PC-3 (cell line): Measurements from ENCODE around the gene CCDC32. TPM values are rescaled to one million over a fixed set of nuclear protein-coding genes. Genes with fewer than 3 reads are reported as not detected.

Experiments
- ATAC-seq: fragments of 200-7000 bp; cut with Tn5 transposase; 2 replicates; pipeline ENCODE4 v1.9.1; 2020; ENCODE audit warnings: mild to moderate bottlenecking, moderate library complexity
- BruUV-seq: library from RNA; stranded (reverse); fragments of 400-500 nt; replicated peaks from 2 replicates; lab custom pipeline; 2021; lab: Mats Ljungman, UMichigan
- CTCF ChIA-PET: fragments of 300-600 bp; sonication (Branson Sonifier 250); formaldehyde crosslinking; loops from one replicate; lab custom pipeline; 2022; ENCODE audit warnings: antibody characterized with exemption; lab: Charles Lee
- POLR2A ChIA-PET: fragments of 300-600 bp; sonication (Branson Sonifier 250); formaldehyde crosslinking; loops from one replicate; lab custom pipeline; 2022; ENCODE audit warnings: antibody characterized with exemption; ENCODE audit not compliant: unreplicated experiment; lab: Charles Lee
- DNase-seq: peaks from one replicate; pipeline ENCODE4 v3.0.0-alpha.2; 2015
- H2AFZ ChIP-seq: fragments of 300-600 bp; sonication (generic); 2 replicates; pipeline ENCODE4 v1.6.0; 2016; ENCODE audit warnings: antibody characterized with exemption, low read length
- H3F3A ChIP-seq: fragments of 300-600 bp; sonication (generic); one replicate; pipeline ENCODE4 v1.6.0; 2017; ENCODE audit warnings: antibody characterized with exemption, low read length, control low read depth, mild to moderate bottlenecking; ENCODE audit not compliant: unreplicated experiment
- H3K27ac ChIP-seq: fragments of 300-600 bp; sonication (generic); 2 replicates; pipeline ENCODE4 v1.5.1; 2016; ENCODE audit warnings: mild to moderate bottlenecking, low read length
- H3K27me3 ChIP-seq: fragments of 300-600 bp; sonication (generic); 2 replicates; pipeline ENCODE4 v1.6.1; 2016; ENCODE audit warnings: low read length, mixed read lengths
- H3K36me3 ChIP-seq: fragments of 300-600 bp; sonication (generic); 2 replicates; pipeline ENCODE4 v1.6.1; 2016; ENCODE audit warnings: low read depth, mixed run types, low read length, mixed read lengths
- H3K4me1 ChIP-seq: fragments of 300-600 bp; sonication (generic); 2 replicates; pipeline ENCODE4 v1.5.1; 2016; ENCODE audit warnings: low read length; ENCODE audit not compliant: insufficient read depth
- H3K4me2 ChIP-seq: fragments of 300-600 bp; sonication (generic); 2 replicates; pipeline ENCODE4 v1.6.0; 2016; ENCODE audit warnings: low read length
- H3K4me3 ChIP-seq: fragments of 300-600 bp; sonication (generic); 2 replicates; pipeline ENCODE4 v1.5.1; 2016; ENCODE audit warnings: mild to moderate bottlenecking, low read length, mixed read lengths
- H3K79me2 ChIP-seq: fragments of 300-600 bp; sonication (generic); 2 replicates; pipeline ENCODE4 v1.6.1; 2017; ENCODE audit warnings: low read length, mixed read lengths
- H3K9ac ChIP-seq: fragments of 300-600 bp; sonication (generic); 2 replicates; pipeline ENCODE4 v1.6.0; 2016; ENCODE audit warnings: mild to moderate bottlenecking, low read length
- H3K9me2 ChIP-seq: fragments of 300-600 bp; sonication (generic); replicated peaks from 2 replicates; pipeline ENCODE4 v1.6.1; 2016; ENCODE audit warnings: mixed run types, low read length, mixed read lengths
- H3K9me3 ChIP-seq: fragments of 300-600 bp; sonication (generic); 2 replicates; pipeline ENCODE4 v1.6.1; 2016; ENCODE audit warnings: low read length, mixed read lengths
- H4K20me1 ChIP-seq: fragments of 300-600 bp; sonication (generic); 2 replicates; pipeline ENCODE4 v1.6.1; 2016; ENCODE audit warnings: low read length, mixed read lengths
- EZH2 ChIP-seq: fragments of 300-600 bp; sonication (generic); IDR thresholded peaks from one replicate; pipeline ENCODE4 v1.6.1; 2017; ENCODE audit warnings: antibody characterized with exemption, mild to moderate bottlenecking, low read length; ENCODE audit not compliant: unreplicated experiment
- EZH2phosphoT487 ChIP-seq: fragments of 300-600 bp; sonication (generic); IDR thresholded peaks from 2 replicates; pipeline ENCODE4 v1.6.1; 2018; ENCODE audit warnings: mild to moderate bottlenecking, antibody characterized with exemption, low read length, borderline replicate concordance
- intact Hi-C: fragments of 100-400 bp; cut with micrococcal nuclease; formaldehyde crosslinking; loops from 2 replicates; pipeline ENCODE4 v1.9.0; 2023
- total RNA-seq: library from RNA; depleted of rRNA; stranded (reverse); fragments of >200 nt; gene quantifications from 2 replicates; pipeline ENCODE4 v1.2.3, GENCODE V29; 2014
- TF ChIP-seq, protein P1 (sequence below): fragments of 300-600 bp; sonication (generic); conservative IDR thresholded peaks from 2 replicates; pipeline ENCODE4 v1.5.1; 2017; ENCODE audit warnings: antibody characterized with exemption, low read depth, mild to moderate bottlenecking, low read length

The CCDC32 gene
- total RNA-seq, 1 experiment from 2014 or later: 16.1 TPM

DNA sequence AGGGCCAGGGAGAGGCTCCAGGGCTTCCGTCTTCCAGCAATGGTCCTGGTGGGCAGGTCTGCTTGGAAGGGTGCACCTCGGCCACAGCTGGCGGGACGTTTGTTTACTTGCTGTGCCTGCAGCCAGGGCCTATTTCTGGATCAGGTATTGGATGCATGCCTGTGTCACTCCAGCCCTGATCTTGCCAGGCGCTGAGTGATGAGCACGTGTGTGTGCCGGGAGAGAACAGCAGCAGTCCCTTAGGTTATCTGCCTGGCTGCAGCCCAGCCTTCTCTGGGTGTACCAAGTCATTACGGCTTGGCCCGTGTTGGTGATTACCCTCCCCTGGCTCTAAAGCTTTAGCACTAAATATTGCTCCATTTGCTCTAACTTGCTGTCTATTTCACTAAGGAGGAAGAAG, 14.9 kb downstream of the CCDC32 start:
- H3F3A ChIP-seq: no peaks in the 10 kb centered on the region
- H3K4me3 ChIP-seq: no peak overlapping the region
- H3K9ac ChIP-seq: no peak overlapping the region
- intact Hi-C loops: no loop called here
- no peak for DNase-seq
- H4K20me1 ChIP-seq: no peaks in the 10 kb centered on the region
- POLR2A ChIA-PET: no interaction called here
- no peak for ATAC-seq
- no peak for TF ChIP-seq EZH2
- TF ChIP-seq, protein P1, sequence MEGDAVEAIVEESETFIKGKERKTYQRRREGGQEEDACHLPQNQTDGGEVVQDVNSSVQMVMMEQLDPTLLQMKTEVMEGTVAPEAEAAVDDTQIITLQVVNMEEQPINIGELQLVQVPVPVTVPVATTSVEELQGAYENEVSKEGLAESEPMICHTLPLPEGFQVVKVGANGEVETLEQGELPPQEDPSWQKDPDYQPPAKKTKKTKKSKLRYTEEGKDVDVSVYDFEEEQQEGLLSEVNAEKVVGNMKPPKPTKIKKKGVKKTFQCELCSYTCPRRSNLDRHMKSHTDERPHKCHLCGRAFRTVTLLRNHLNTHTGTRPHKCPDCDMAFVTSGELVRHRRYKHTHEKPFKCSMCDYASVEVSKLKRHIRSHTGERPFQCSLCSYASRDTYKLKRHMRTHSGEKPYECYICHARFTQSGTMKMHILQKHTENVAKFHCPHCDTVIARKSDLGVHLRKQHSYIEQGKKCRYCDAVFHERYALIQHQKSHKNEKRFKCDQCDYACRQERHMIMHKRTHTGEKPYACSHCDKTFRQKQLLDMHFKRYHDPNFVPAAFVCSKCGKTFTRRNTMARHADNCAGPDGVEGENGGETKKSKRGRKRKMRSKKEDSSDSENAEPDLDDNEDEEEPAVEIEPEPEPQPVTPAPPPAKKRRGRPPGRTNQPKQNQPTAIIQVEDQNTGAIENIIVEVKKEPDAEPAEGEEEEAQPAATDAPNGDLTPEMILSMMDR: no peak
- no peak for TF ChIP-seq EZH2phosphoT487
- BruUV-seq: no TSS peak
- H3K9me2 ChIP-seq: no peaks in the 10 kb centered on the region
- H3K27me3 ChIP-seq: no peaks in the 10 kb centered on the region
- H3K4me1 ChIP-seq: no peaks in the 10 kb centered on the region
- peaks cover 9% of the 10 kb centered on the region; the same call in 1 of the 2 replicates for H3K36me3 ChIP-seq
- CTCF ChIA-PET: no interaction called here
- H3K4me2 ChIP-seq: no peak overlapping the region
- H3K27ac ChIP-seq: no peak overlapping the region
- H3K79me2 ChIP-seq: no peaks in the 10 kb centered on the region
- no peaks in the 10 kb centered on the region for H3K9me3 ChIP-seq
- no peak overlapping the region for H2AFZ ChIP-seq

GRCh38 chr15:40548610-40549009, 16.2 kb downstream of the CCDC32 start:
- Histone ChIP-seq H3K9ac (no peak overlapping the region), H4K20me1 (no peaks in the 10 kb centered on the region), H3K27ac (no peak overlapping the region), H3K79me2 (no peaks in the 10 kb centered on the region), H3K4me2 (no peak overlapping the region), H3K36me3 (peaks cover 9% of the 10 kb centered on the region; the same call in 1 of the 2 replicates), H3K27me3 (no peaks in the 10 kb centered on the region), H3K4me1 (no peaks in the 10 kb centered on the region), H3F3A (no peaks in the 10 kb centered on the region), H3K9me3 (no peaks in the 10 kb centered on the region), H3K4me3 (no peak overlapping the region), H2AFZ (no peak overlapping the region), H3K9me2 (no peaks in the 10 kb centered on the region)
- no peak for ATAC-seq
- TF ChIP-seq EZH2: no peak
- no peak for TF ChIP-seq EZH2phosphoT487
- TF ChIP-seq, protein P1: no peak
- no TSS peak for BruUV-seq
- POLR2A ChIA-PET: no interaction called here
- no peak for DNase-seq
- intact Hi-C loops: no loop called here
- CTCF ChIA-PET: no interaction called here

DNA sequence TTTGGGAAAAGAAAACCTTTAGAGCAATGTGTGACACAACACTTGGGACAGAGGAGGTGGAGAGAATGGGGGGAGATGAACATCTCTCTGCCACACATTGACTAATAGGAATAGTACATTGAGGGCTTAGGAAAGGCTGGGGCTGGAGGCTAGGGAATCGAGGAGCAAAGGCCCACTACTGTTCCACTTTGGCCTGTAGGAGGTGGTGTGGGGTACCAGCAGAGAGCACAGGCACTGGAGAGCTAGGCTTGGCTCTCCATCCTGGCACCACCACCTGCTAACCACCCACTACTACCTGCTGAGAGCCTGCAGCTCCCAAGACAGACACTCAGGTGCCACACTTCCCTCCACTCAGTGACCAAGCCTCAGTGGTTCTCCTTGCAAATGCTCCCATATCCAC, 19.4 kb downstream of the CCDC32 start:
- ChIA-PET POLR2A (no interaction called here), CTCF (interaction anchor here (0.6 kb wide), 1 partner anchor 19 kb away, joined by 4 read pairs; the partner anchor contains the start of gene CCDC32)
- H3K9ac ChIP-seq: no peak overlapping the region
- no peak overlapping the region for H2AFZ ChIP-seq
- H3K4me2 ChIP-seq: no peak overlapping the region
- H3K4me3 ChIP-seq: no peak overlapping the region
- intact Hi-C loops: no loop called here
- H3K36me3 ChIP-seq: 0 out of 2 replicates have a peak, but pooled peaks cover 3% of the 10 kb centered on the region
- H4K20me1 ChIP-seq: no peaks in the 10 kb centered on the region
- H3K4me1 ChIP-seq: no peaks in the 10 kb centered on the region
- no peak for ATAC-seq
- no peak for DNase-seq
- H3K27me3 ChIP-seq: no peaks in the 10 kb centered on the region
- no peaks in the 10 kb centered on the region for H3K9me2 ChIP-seq
- no peaks in the 10 kb centered on the region for H3F3A ChIP-seq
- BruUV-seq: no TSS peak
- H3K9me3 ChIP-seq: no peaks in the 10 kb centered on the region
- no peak overlapping the region for H3K27ac ChIP-seq
- TF ChIP-seq, protein P1: 0 out of 2 replicates have a peak, but pooled peaks have one; percentile 22
- TF ChIP-seq EZH2: no peak
- H3K79me2 ChIP-seq: no peaks in the 10 kb centered on the region
